Prostate gland (tissue), 2 donors: Measurements from ENCODE around the gene SIRT2. TPM values are rescaled to one million over a fixed set of nuclear protein-coding genes. Genes with fewer than 3 reads are reported as not detected.

ENCODE experiments used
- DNase-seq: peaks from one replicate; pipeline ENCODE4 v3.0.0-alpha.2; 2019; ENCODE audit warnings: low spot score
- H3K27ac ChIP-seq, 2 donors: fragments of 200-600 bp; sonication (generic); 2 replicates each; pipeline ENCODE4 v1.5.1; 2017 to 2019
- H3K27me3 ChIP-seq: fragments of 200-600 bp; sonication (generic); replicated peaks from 2 replicates; pipeline ENCODE4 v1.5.1; 2019; ENCODE audit not compliant: insufficient read depth
- H3K36me3 ChIP-seq, 2 donors: fragments of 200-600 bp; sonication (generic); 1 replicate in 1 of 2; 2 replicates in 1 of 2; pipeline versions ENCODE4 v1.5.1 to v1.8.1; 2017 to 2019
- H3K4me1 ChIP-seq: fragments of 200-600 bp; sonication (generic); replicated peaks from 2 replicates; pipeline ENCODE4 v1.5.1; 2019
- H3K4me3 ChIP-seq, 2 donors: fragments of 200-600 bp; sonication (generic); 2 replicates each; pipeline ENCODE4 v1.5.1; 2017 to 2019
- H3K9me3 ChIP-seq: fragments of 200-600 bp; sonication (generic); 2 replicates; pipeline ENCODE4 v1.5.1; 2017
- CTCF ChIP-seq, 4 experiments: fragments of 200-600 bp in 2 of 4; fragments of 450-650 bp in 2 of 4; sonication (generic) in 2 of 4; IDR thresholded peaks; 1 replicate in 3 of 4; 2 replicates in 1 of 4; pipeline ENCODE4 v1.5.1; 2016 to 2019; ENCODE audit warnings: antibody characterized with exemption in 4 of 4, mild to moderate bottlenecking in 2 of 4, moderate library complexity in 2 of 4
- POLR2A ChIP-seq: fragments of 450-650 bp; IDR thresholded peaks from one replicate; pipeline ENCODE4 v1.6.1; 2016; ENCODE audit warnings: antibody characterized with exemption, mild to moderate bottlenecking
- POLR2AphosphoS5 ChIP-seq: sonication (generic); formaldehyde crosslinking; IDR thresholded peaks from one replicate; pipeline ENCODE4 v1.6.1; 2017; ENCODE audit warnings: antibody characterized with exemption
- WGBS: methylation state at CpG from one replicate; pipeline ENCODE4 v1.1.5; 2018; 5-methylcytosine and 5-hydroxymethylcytosine counted together
- intact Hi-C: fragments of 100-400 bp; cut with DNase I; formaldehyde crosslinking; loops from one replicate; pipeline ENCODE4 v1.14.2; 2022
- total RNA-seq, 2 donors: library from RNA; depleted of rRNA; stranded (reverse); fragments of >200 nt; gene quantifications; one replicate each; pipeline ENCODE4 v1.1.0, GENCODE V29; 2016

SIRT2 gene
- total RNA-seq, 2 donors from 2014 or later = 55.8 to 89.0 TPM

GRCh38 chr19:38911388-38912001, 12.1 kb upstream of the SIRT2 start:
- peaks cover 0 to 4% of the 10 kb centered on the region in 2 donors for H3K36me3 ChIP-seq
- TF ChIP-seq POLR2AphosphoS5 (no peak), CTCF (IDR thresholded peaks at IDR 0.05) (no peak), POLR2A (no peak)
- no peaks in the 10 kb centered on the region for H3K4me1 ChIP-seq
- intact Hi-C loops = no loop called here
- no peak overlapping the region for H3K27ac ChIP-seq
- 47% methylated on average over 15 of the region's 16 CpGs for WGBS
- no peaks in the 10 kb centered on the region for H3K9me3 ChIP-seq
- no peak overlapping the region for H3K4me3 ChIP-seq
- H3K27me3 ChIP-seq = peaks cover 12% of the 10 kb centered on the region
- DNase-seq = no peak

- TF ChIP-seq CTCF (IDR thresholded peaks at IDR 0.05) (no peak), POLR2A (no peak), POLR2AphosphoS5 (no peak)
- no peaks in the 10 kb centered on the region for H3K9me3 ChIP-seq
- intact Hi-C loops = no loop called here
- no peak for DNase-seq
- peaks cover 0 to 4% of the 10 kb centered on the region in 2 donors for H3K36me3 ChIP-seq
- WGBS = 84% methylated on average over 12 of the region's 12 CpGs
- no peak overlapping the region for H3K27ac ChIP-seq
- H3K4me1 ChIP-seq = no peaks in the 10 kb centered on the region
- H3K27me3 ChIP-seq = peaks cover 12% of the 10 kb centered on the region
- H3K4me3 ChIP-seq = no peak overlapping the region
These were observed 11.1 kb upstream of the SIRT2 start for GRCh38 chr19:38910488-38910887.

DNA sequence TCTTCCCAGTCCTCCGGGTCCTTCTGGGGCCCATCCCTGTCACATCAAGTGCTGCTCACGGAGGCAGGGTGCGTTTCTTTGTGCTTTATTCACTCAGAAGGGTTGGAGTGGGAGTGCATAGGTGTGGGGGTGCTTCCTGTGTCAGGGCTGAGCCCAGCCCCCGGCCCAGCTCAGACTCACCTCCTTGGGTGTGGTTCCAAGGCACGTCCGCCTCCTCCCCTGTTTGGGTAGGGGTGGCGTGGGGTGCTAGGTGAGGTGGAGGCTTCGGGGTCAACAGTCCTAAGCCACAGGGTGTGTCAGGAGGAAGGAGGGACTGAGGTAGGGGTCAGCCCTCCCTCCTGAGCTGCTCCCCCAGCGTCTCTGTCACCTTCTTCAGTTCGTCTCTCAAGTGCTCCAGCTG, 9.5 kb upstream of the SIRT2 start:
- no peak overlapping the region for H3K27ac ChIP-seq
- H3K4me1 ChIP-seq = no peaks in the 10 kb centered on the region
- H3K9me3 ChIP-seq = no peaks in the 10 kb centered on the region
- no peak for TF ChIP-seq POLR2A
- no peak for TF ChIP-seq CTCF (IDR thresholded peaks at IDR 0.05)
- TF ChIP-seq POLR2AphosphoS5 = no peak
- DNase-seq = no peak
- WGBS = 77% methylated on average over 10 of the region's 10 CpGs
- H3K36me3 ChIP-seq = peaks cover 4 to 8% of the 10 kb centered on the region in 2 donors
- intact Hi-C loops = no loop called here
- H3K27me3 ChIP-seq = peaks cover 12% of the 10 kb centered on the region
- no peak overlapping the region for H3K4me3 ChIP-seq

- WGBS = 95% methylated on average over 12 of the region's 12 CpGs
- no peaks in the 10 kb centered on the region for H3K4me1 ChIP-seq
- H3K27ac ChIP-seq = no peak overlapping the region
- intact Hi-C loops = no loop called here
- H3K9me3 ChIP-seq = no peaks in the 10 kb centered on the region
- DNase-seq = no peak
- peaks cover 4 to 8% of the 10 kb centered on the region in 2 donors for H3K36me3 ChIP-seq
- no peak overlapping the region for H3K4me3 ChIP-seq
- H3K27me3 ChIP-seq = peaks cover 12% of the 10 kb centered on the region
- TF ChIP-seq CTCF (IDR thresholded peaks at IDR 0.05) = no peak
These were observed 8.3 kb upstream of the SIRT2 start for GRCh38 chr19:38907670-38908069.

DNA sequence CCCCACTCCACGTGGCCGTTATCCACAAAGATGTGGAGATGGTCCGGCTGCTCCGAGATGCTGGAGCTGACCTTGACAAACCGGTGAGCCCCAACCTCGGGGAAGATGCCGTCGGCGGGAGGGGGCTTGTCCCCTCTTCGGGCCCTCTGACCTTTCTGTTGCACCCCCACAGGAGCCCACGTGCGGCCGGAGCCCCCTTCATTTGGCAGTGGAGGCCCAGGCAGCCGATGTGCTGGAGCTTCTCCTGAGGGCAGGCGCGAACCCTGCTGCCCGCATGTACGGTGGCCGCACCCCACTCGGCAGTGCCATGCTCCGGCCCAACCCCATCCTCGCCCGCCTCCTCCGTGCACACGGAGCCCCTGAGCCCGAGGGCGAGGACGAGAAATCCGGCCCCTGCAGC, 7.8 kb upstream of the SIRT2 start:
- H3K9me3 ChIP-seq = no peaks in the 10 kb centered on the region
- no peak for TF ChIP-seq CTCF (IDR thresholded peaks at IDR 0.05)
- TF ChIP-seq POLR2AphosphoS5 = no peak
- TF ChIP-seq POLR2A = no peak
- no peak overlapping the region for H3K27ac ChIP-seq
- no peak overlapping the region for H3K4me3 ChIP-seq
- peaks cover 12% of the 10 kb centered on the region for H3K27me3 ChIP-seq
- no peak for DNase-seq
- 94% methylated on average over 26 of the region's 29 CpGs for WGBS
- H3K4me1 ChIP-seq = no peaks in the 10 kb centered on the region
- H3K36me3 ChIP-seq = peaks cover 4 to 8% of the 10 kb centered on the region in 2 donors
- intact Hi-C loops = no loop called here
